Fibroblast of lung (primary cell): ENCODE measurements around the gene E2F2.

Experiments
- EZH2 ChIP-seq: IDR thresholded peaks from 2 replicates; pipeline ENCODE4 v1.5.1; 2012; ENCODE audit warnings: low read length, control low read depth, mild to moderate bottlenecking; ENCODE audit errors: missing control alignments
- TF ChIP-seq, protein P1 (sequence below), 2 donors: IDR thresholded peaks in 1 of 2; conservative IDR thresholded peaks in 1 of 2; 1 replicate in 1 of 2; 2 replicates in 1 of 2; pipeline ENCODE4 v1.5.1; 2011 to 2012; ENCODE audit warnings: low read length in 2 of 2, control low read depth in 1 of 2, inconsistent platforms in 1 of 2, low read depth in 1 of 2, mild to moderate bottlenecking in 1 of 2

DNA sequence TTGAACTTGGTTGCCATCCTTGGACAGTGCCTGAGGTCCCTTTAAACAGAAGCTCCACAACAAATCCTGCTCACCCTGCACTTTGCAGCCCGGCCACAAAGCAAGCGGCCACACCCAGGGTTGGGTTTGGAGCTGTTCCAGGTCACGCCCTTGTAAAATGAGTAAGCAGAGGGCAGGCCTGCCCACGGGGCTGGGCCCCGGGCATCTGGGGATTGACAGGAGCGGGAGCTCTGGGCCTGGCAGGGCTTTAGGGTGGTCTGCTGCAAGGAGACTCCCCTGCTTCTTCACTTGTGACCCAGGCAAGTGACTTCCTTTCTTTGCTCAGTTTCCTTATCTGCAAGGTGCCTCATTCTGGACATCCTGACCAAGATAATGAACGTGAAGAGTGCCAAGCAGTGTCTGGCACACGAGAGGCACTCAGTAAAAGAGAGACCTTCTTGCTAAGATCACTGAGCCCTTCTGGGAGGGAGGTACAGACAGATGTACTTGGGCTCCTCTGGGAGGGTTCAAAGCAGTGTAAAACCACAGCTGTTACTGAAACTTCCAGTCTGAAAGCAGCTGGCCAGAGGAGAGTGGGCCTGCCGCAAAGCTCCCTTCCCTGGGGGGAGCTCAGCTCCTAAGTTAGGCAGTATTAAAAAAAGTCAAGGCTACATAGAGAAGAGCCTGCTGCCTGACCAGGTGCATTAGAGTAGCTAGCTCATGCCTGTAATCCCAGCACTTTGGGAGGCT, 2.6 kb downstream of the E2F2 start:
- TF ChIP-seq, protein P1, sequence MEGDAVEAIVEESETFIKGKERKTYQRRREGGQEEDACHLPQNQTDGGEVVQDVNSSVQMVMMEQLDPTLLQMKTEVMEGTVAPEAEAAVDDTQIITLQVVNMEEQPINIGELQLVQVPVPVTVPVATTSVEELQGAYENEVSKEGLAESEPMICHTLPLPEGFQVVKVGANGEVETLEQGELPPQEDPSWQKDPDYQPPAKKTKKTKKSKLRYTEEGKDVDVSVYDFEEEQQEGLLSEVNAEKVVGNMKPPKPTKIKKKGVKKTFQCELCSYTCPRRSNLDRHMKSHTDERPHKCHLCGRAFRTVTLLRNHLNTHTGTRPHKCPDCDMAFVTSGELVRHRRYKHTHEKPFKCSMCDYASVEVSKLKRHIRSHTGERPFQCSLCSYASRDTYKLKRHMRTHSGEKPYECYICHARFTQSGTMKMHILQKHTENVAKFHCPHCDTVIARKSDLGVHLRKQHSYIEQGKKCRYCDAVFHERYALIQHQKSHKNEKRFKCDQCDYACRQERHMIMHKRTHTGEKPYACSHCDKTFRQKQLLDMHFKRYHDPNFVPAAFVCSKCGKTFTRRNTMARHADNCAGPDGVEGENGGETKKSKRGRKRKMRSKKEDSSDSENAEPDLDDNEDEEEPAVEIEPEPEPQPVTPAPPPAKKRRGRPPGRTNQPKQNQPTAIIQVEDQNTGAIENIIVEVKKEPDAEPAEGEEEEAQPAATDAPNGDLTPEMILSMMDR (conservative IDR thresholded peaks at IDR 0.05 in 1 of 2, IDR thresholded peaks at IDR 0.05 in 1 of 2; ENCODE audit: low read depth in 1 of 2, low read length in 2 of 2), result no peak
- no peak for TF ChIP-seq EZH2
